Neural progenitor cell (in vitro differentiated cells): Measurements from ENCODE around the gene AKAP8L.

ENCODE experiments used
- EZH2 ChIP-seq: fragments of 200-600 bp; sonication (generic); IDR thresholded peaks from 2 replicates; pipeline ENCODE4 v1.6.1; 2017; ENCODE audit warnings: antibody characterized with exemption, mild to moderate bottlenecking, moderate library complexity
- TF ChIP-seq, protein P1 (sequence below): fragments of 200-600 bp; sonication (generic); IDR thresholded peaks from 2 replicates; pipeline ENCODE4 v1.5.1; 2017; ENCODE audit warnings: antibody characterized with exemption, mild to moderate bottlenecking

DNA sequence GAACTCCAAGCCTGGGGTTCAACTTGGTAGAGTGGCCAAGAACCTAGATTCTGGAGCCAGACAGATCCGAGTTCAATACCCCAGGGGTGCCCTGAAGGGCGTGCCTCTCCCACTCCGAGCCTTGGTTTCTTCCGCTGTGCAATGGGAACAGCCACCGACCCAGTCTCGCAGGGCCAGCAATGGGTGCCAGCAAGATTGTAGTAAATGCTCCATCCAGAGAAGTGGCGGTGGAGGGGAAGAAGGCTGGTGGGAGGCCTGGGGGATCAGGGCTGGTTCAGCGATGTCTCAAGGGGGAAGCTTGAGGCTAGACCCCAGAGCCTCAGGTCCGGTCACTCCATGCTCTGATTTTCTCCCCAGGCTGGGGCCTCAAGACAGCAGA lies 26.4 kb upstream of the AKAP8L start:
- TF ChIP-seq, protein P1, sequence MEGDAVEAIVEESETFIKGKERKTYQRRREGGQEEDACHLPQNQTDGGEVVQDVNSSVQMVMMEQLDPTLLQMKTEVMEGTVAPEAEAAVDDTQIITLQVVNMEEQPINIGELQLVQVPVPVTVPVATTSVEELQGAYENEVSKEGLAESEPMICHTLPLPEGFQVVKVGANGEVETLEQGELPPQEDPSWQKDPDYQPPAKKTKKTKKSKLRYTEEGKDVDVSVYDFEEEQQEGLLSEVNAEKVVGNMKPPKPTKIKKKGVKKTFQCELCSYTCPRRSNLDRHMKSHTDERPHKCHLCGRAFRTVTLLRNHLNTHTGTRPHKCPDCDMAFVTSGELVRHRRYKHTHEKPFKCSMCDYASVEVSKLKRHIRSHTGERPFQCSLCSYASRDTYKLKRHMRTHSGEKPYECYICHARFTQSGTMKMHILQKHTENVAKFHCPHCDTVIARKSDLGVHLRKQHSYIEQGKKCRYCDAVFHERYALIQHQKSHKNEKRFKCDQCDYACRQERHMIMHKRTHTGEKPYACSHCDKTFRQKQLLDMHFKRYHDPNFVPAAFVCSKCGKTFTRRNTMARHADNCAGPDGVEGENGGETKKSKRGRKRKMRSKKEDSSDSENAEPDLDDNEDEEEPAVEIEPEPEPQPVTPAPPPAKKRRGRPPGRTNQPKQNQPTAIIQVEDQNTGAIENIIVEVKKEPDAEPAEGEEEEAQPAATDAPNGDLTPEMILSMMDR, result no peak
- TF ChIP-seq EZH2, result no peak
